ENCODE results near the gene SIM2. TPM values are rescaled to one million over a fixed set of nuclear protein-coding genes. Genes with fewer than 3 reads are reported as not detected.

The SIM2 gene
- total RNA-seq, 2 experiments from 2014 or later: 1.8 to 2.2 TPM

GRCh38 chr21:36741506-36741905, 42.6 kb downstream of the SIM2 start:
- no peak for DNase-seq
- POLR2A ChIA-PET: no interaction called here
- H3K27me3 Mint-ChIP-seq: peaks cover 19% of the 10 kb centered on the region
- H3K4me1 Mint-ChIP-seq (ENCODE audit: low read depth): peaks cover under 1% of the 10 kb centered on the region
- H3K27ac Mint-ChIP-seq: no peak overlapping the region
- H3K9me3 Mint-ChIP-seq: no peaks in the 10 kb centered on the region
- no peak overlapping the region for H3K4me3 Mint-ChIP-seq
- intact Hi-C loops (cut with micrococcal nuclease): no loop called here
- CTCF ChIA-PET: no interaction called here
- no peaks in the 10 kb centered on the region for H3K36me3 Mint-ChIP-seq

GRCh38 chr21:36743008-36743407, 44.1 kb downstream of the SIM2 start:
- H3K27ac Mint-ChIP-seq: no peak overlapping the region
- no peak for DNase-seq
- POLR2A ChIA-PET: no interaction called here
- peaks cover 10% of the 10 kb centered on the region for H3K4me1 Mint-ChIP-seq (ENCODE audit: low read depth)
- no peaks in the 10 kb centered on the region for H3K36me3 Mint-ChIP-seq
- peaks cover 25% of the 10 kb centered on the region for H3K27me3 Mint-ChIP-seq
- H3K9me3 Mint-ChIP-seq: no peaks in the 10 kb centered on the region
- CTCF ChIA-PET: interaction anchor here (1.9 kb wide), 1 partner anchor 112 kb away, joined by 4 read pairs; no protein-coding TSS in a partner anchor
- intact Hi-C loops (cut with micrococcal nuclease): no loop called here
- no peak overlapping the region for H3K4me3 Mint-ChIP-seq

DNA sequence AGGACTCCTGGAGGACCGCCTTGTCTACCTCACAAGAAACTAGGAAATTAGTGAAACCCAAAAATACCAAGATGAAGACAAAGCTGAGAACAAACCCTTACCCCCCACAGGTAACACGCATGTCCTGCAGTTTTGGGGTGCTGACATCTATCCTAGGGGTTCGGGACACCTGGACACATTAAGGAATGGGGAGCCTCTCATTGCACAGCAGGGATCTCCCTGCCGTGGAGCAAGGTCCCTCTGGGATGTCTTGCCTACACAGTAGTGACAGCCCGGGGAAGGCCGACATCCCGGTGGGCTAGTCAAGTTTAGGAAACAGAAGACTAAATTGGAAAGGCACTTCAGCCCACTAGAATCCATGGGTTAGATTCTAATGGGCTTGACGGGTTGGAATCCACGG, 44.5 kb downstream of the SIM2 start:
- Mint-ChIP-seq H3K9me3 (no peaks in the 10 kb centered on the region), H3K4me3 (no peak overlapping the region), H3K27ac (no peak overlapping the region), H3K36me3 (no peaks in the 10 kb centered on the region), H3K4me1 (ENCODE audit: low read depth) (peaks cover 11% of the 10 kb centered on the region), H3K27me3 (peaks cover 28% of the 10 kb centered on the region)
- DNase-seq: no peak
- intact Hi-C loops (cut with micrococcal nuclease): no loop called here
- CTCF ChIA-PET: interaction anchor here (1.9 kb wide), 1 partner anchor 113 kb away, joined by 4 read pairs; no protein-coding TSS in a partner anchor
- POLR2A ChIA-PET: no interaction called here

- CTCF ChIA-PET: interaction anchor here (5.7 kb wide), 1 partner anchor 184 kb away, joined by 37 read pairs; no protein-coding TSS in a partner anchor
- no peaks in the 10 kb centered on the region for H3K9me3 Mint-ChIP-seq
- H3K27me3 Mint-ChIP-seq: peaks cover 35% of the 10 kb centered on the region
- H3K27ac Mint-ChIP-seq: no peak overlapping the region
- intact Hi-C loops (cut with micrococcal nuclease): no loop called here
- H3K4me3 Mint-ChIP-seq: no peak overlapping the region
- DNase-seq: no peak
- peaks cover 15% of the 10 kb centered on the region for H3K4me1 Mint-ChIP-seq (ENCODE audit: low read depth)
- POLR2A ChIA-PET: no interaction called here
- H3K36me3 Mint-ChIP-seq: no peaks in the 10 kb centered on the region
Observed at GRCh38 chr21:36744190-36744559, 45.3 kb downstream of the SIM2 start.

GRCh38 chr21:36744560-36745231, 45.8 kb downstream of the SIM2 start:
- ChIA-PET POLR2A (no interaction called here), CTCF (interaction anchor here (5.7 kb wide), 1 partner anchor 184 kb away, joined by 37 read pairs; no protein-coding TSS in a partner anchor)
- peaks cover 15% of the 10 kb centered on the region for H3K4me1 Mint-ChIP-seq (ENCODE audit: low read depth)
- H3K9me3 Mint-ChIP-seq: no peaks in the 10 kb centered on the region
- H3K36me3 Mint-ChIP-seq: peaks cover 1% of the 10 kb centered on the region
- no peak for DNase-seq
- peaks cover 41% of the 10 kb centered on the region for H3K27me3 Mint-ChIP-seq
- no peak overlapping the region for H3K4me3 Mint-ChIP-seq
- intact Hi-C loops (cut with micrococcal nuclease): no loop called here
- no peak overlapping the region for H3K27ac Mint-ChIP-seq

- intact Hi-C loops (cut with micrococcal nuclease): no loop called here
- DNase-seq: no peak
- H3K27me3 Mint-ChIP-seq: peaks cover 45% of the 10 kb centered on the region
- H3K9me3 Mint-ChIP-seq: no peaks in the 10 kb centered on the region
- peaks cover 6% of the 10 kb centered on the region for H3K36me3 Mint-ChIP-seq
- ChIA-PET POLR2A (no interaction called here), CTCF (interaction anchor here (1.4 to 5.7 kb wide), 2 partner anchors 180 to 183 kb away, joined by 5 to 37 read pairs; no protein-coding TSS in a partner anchor)
- peaks cover 15% of the 10 kb centered on the region for H3K4me1 Mint-ChIP-seq (ENCODE audit: low read depth)
- no peak overlapping the region for H3K27ac Mint-ChIP-seq
- H3K4me3 Mint-ChIP-seq: no peak overlapping the region
Observed at GRCh38 chr21:36745459-36745858, 46.5 kb downstream of the SIM2 start.

GRCh38 chr21:36747041-36747814, 48.3 kb downstream of the SIM2 start:
- Mint-ChIP-seq H3K27me3 (peaks cover 45% of the 10 kb centered on the region), H3K4me3 (peak overlapping the region; percentile 43), H3K9me3 (no peaks in the 10 kb centered on the region), H3K27ac (no peak overlapping the region), H3K36me3 (peaks cover 9% of the 10 kb centered on the region), H3K4me1 (ENCODE audit: low read depth) (peaks cover 15% of the 10 kb centered on the region)
- CTCF ChIA-PET: interaction anchor here (0.8 to 5.7 kb wide), 8 partner anchors 9 to 263 kb away, joined by 3 to 37 read pairs (median 4); no protein-coding TSS in a partner anchor
- POLR2A ChIA-PET: no interaction called here
- intact Hi-C loops (cut with micrococcal nuclease): loop anchor here (2.0 kb wide), 1 partner anchor 108 kb away; no protein-coding TSS in a partner anchor
- DNase-seq: peak; percentile 10

GRCh38 chr21:36747815-36748383, 49.0 kb downstream of the SIM2 start:
- DNase-seq: peak; percentile 68

DNA sequence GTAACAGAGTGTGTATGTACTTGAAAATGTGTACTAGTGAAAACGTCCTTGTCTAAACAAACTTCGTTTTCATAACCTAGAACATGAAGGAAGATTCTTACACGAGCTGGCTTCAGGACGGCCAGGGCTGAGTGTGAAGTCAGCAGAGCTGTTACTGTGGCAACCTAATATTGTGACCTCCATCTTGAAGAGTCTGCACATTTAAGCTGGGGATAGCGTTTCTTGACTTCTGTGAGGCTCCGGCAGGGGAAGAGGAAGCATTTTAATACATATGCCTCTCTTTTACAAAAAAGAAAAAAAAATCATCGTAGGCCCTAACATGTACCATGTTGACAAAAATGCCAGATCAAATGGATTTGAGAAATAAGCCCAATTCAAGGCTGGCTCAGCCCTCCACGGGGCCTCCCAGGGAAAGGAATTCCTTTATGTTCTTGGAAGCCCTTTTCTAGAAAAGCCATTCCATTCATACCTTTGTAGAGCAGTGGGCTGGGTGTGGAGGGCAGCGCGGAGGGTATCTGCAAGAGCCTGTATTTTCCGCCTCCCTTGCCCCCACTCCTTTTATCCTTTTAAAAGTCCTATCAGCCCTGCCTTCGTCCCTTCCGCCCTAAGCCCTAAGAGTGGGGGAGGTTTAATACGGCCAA, 51.1 kb downstream of the SIM2 start:
- DNase-seq: no peak
- Mint-ChIP-seq H3K4me3 (no peak overlapping the region), H3K27me3 (peaks cover 37% of the 10 kb centered on the region), H3K9me3 (no peaks in the 10 kb centered on the region), H3K27ac (no peak overlapping the region), H3K4me1 (ENCODE audit: low read depth) (peaks cover 15% of the 10 kb centered on the region), H3K36me3 (peaks cover 24% of the 10 kb centered on the region)
- intact Hi-C loops (cut with micrococcal nuclease): no loop called here
- ChIA-PET CTCF (interaction anchor here (1.6 kb wide), 1 partner anchor 119 kb away, joined by 3 read pairs; no protein-coding TSS in a partner anchor), POLR2A (no interaction called here)

More at GRCh38 chr21:36747815-36748383, 49.0 kb downstream of the SIM2 start:
- Mint-ChIP-seq H3K27me3 (peaks cover 45% of the 10 kb centered on the region), H3K4me1 (ENCODE audit: low read depth) (peaks cover 15% of the 10 kb centered on the region), H3K36me3 (peaks cover 14% of the 10 kb centered on the region), H3K4me3 (peak overlapping the region; percentile 63), H3K27ac (no peak overlapping the region), H3K9me3 (no peaks in the 10 kb centered on the region)
- CTCF ChIA-PET: interaction anchor here (0.7 to 5.7 kb wide), 7 partner anchors 9 to 262 kb away, joined by 3 to 37 read pairs (median 3); no protein-coding TSS in a partner anchor
- POLR2A ChIA-PET: no interaction called here
- intact Hi-C loops (cut with micrococcal nuclease): loop anchor here (1.0 to 2.0 kb wide), 2 partner anchors 107 to 179 kb away; no protein-coding TSS in a partner anchor

GRCh38 chr21:36750576-36750959, 51.7 kb downstream of the SIM2 start:
- Mint-ChIP-seq H3K4me1 (ENCODE audit: low read depth) (peaks cover 15% of the 10 kb centered on the region), H3K36me3 (peaks cover 27% of the 10 kb centered on the region), H3K27me3 (peaks cover 34% of the 10 kb centered on the region), H3K9me3 (no peaks in the 10 kb centered on the region), H3K27ac (no peak overlapping the region), H3K4me3 (no peak overlapping the region)
- DNase-seq: no peak
- ChIA-PET POLR2A (no interaction called here), CTCF (interaction anchor here (1.6 kb wide), 1 partner anchor 120 kb away, joined by 3 read pairs; no protein-coding TSS in a partner anchor)
- intact Hi-C loops (cut with micrococcal nuclease): no loop called here

DNA sequence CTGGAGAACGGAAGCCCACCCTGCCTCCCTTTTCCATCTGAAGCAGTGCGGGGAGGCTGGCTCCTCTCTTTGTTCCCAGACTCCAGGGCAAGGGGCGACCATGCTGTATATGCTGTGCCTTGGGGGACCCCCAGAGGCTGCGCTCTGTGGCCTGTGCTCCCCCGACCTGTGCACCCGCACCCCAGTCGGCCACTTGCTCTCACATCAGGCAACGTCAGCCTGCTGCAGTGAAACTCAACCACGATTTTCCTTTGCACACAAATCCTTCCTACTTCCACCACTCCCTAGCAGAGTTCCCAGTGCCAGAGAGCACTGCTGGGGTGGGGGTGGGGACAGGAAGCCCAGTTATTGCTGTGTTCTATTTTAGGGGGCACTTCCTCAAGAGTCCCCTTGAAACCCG, 52.5 kb downstream of the SIM2 start:
- CTCF ChIA-PET: no interaction called here
- Mint-ChIP-seq H3K9me3 (no peaks in the 10 kb centered on the region), H3K36me3 (peaks cover 30% of the 10 kb centered on the region), H3K4me1 (ENCODE audit: low read depth) (peaks cover 15% of the 10 kb centered on the region), H3K4me3 (no peak overlapping the region), H3K27me3 (peaks cover 29% of the 10 kb centered on the region), H3K27ac (no peak overlapping the region)
- DNase-seq: no peak
- POLR2A ChIA-PET: no interaction called here
- intact Hi-C loops (cut with micrococcal nuclease): no loop called here

- POLR2A ChIA-PET: no interaction called here
- Mint-ChIP-seq H3K27me3 (peaks cover 16% of the 10 kb centered on the region), H3K9me3 (no peaks in the 10 kb centered on the region), H3K4me3 (no peak overlapping the region), H3K4me1 (ENCODE audit: low read depth) (peaks cover 3% of the 10 kb centered on the region), H3K27ac (no peak overlapping the region), H3K36me3 (peaks cover 35% of the 10 kb centered on the region)
- DNase-seq: no peak
- CTCF ChIA-PET: no interaction called here
- intact Hi-C loops (cut with micrococcal nuclease): no loop called here
Observed at GRCh38 chr21:36753556-36753955, 54.6 kb downstream of the SIM2 start.

All from activated CD4-positive, alpha-beta memory T cell treated with anti-CD3 and anti-CD28 coated beads for 36 hours (primary cell).